H7 (cell line): Measurements from ENCODE around the gene ILF3. TPM values are rescaled to one million over a fixed set of nuclear protein-coding genes. Genes with fewer than 3 reads are reported as not detected.
A peak's percentile ranks its signal among the peaks of the same experiment; 100 is the strongest.

Source experiments
- DNase-seq: peaks from one replicate; pipeline ENCODE4 v3.0.0; 2012
- H3K27me3 ChIP-seq: 2 replicates; pipeline ENCODE4 v1.6.0; 2011; ENCODE audit warnings: mild to moderate bottlenecking, low read length; ENCODE audit not compliant: control insufficient read depth, insufficient read depth
- H3K36me3 ChIP-seq: replicated peaks from 2 replicates; pipeline ENCODE4 v1.5.1; 2011; ENCODE audit warnings: low read length; ENCODE audit not compliant: control insufficient read depth, insufficient read depth
- H3K4me3 ChIP-seq: 2 replicates; pipeline ENCODE4 v1.5.1; 2011; ENCODE audit warnings: low read depth, mild to moderate bottlenecking, control low read depth, low read length, moderate library complexity; ENCODE audit not compliant: insufficient read depth
- total RNA-seq: library from RNA; depleted of rRNA; stranded (reverse); fragments of >200 nt; shearing (Covaris generic); gene quantifications from 2 replicates; pipeline ENCODE4 v1.2.3, GENCODE V29; 2014

The ILF3 gene
- total RNA-seq, 1 experiment from 2014 or later, result 354 TPM

DNA sequence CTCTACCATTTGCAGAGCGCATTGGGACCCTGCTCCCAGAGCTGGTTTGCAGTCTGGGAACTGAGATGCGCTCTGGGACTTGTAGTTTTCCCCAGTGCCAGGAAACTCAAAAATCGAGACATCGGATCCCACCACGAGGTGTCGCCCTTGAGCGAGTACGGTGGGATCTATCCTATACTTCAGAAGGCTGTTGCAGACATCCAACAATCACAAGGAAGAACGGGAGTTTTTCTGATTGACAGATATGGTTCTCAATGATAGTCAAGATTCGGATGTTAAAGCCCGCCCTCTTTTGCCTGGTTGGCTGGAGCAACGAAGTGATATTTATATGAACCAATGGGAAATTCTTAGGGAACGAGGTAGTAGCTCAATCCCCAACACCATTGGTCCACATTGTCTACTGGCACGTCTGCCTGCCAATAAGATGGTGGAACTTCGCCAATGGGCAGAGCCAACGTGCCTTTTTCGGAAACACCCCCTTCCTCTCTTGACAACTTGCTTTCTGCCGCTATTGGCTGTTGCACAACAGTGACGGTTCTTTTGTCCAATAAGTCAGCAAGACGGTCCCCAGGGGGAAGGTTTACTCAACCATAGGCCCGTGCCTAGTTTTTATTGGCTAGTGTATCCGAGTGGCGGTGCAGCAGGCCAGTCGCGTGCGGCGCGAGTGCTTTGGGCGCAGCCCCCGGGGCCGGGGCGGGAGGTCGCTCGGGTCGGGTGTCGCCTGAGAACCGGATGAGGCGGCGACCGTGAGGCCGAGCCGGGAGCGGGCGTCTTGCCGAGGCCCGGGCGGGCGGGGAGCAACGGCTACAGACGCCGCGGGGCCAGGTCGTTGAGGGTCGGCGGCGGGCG, 63.4 kb downstream of the ILF3 start, which contains the start of gene DNM2:
TSS of gene DNM2 (plus strand) at position 724 of the 849 bp plus-strand sequence. CDS start 164 bp downstream, outside the sequence.
- Histone ChIP-seq H3K4me3 (peak within 1 kb of the TSS; percentile 96), H3K27me3 (no peaks in the 10 kb centered on the region), H3K36me3 (peaks cover 3% of the 10 kb centered on the region)
- DNase-seq, result peak; percentile 100

DNA sequence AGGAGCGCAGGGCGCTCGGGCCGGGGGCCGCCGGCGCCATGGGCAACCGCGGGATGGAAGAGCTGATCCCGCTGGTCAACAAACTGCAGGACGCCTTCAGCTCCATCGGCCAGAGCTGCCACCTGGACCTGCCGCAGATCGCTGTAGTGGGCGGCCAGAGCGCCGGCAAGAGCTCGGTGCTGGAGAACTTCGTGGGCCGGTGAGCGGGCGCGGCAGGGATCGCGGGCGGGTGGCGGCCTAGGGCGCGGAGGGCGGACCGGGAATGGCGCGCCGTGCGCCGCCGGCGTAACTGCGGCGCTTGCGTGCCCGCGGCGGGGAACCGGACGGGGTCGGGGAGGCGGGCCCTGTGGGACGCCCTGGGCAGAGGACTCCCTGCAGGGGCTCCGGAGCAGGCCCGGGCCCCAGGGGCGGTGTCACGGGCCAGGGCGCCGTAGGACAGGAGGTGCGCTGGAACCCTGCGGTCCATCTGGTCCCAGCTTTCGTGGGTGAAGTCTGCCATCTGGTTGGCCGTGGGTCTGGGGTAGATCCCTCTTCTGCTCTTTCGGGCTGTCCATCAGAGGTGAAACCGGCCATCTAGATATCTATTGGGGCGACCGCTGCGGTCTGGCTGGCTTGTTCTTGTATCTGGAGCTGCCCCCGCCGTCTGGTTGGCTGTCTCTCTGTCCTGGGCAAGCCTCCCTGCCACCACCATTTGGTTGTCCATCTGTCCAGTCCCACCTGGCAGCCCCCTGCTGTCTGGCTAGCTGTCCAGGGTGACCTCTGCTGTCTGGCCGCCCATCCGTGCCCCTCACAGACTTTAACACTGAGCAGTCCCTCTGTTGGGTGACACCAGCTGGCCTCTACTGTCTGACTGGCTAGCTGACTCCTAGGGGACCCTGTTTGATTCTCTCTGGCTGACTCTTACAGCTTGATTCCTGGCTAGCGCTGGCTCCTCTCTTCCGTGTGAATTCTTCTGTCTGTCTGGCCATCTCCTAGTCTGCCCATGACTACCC, 64.4 kb downstream of the ILF3 start:
- Histone ChIP-seq H3K4me3 (peak overlapping the region; percentile 96), H3K27me3 (no peaks in the 10 kb centered on the region), H3K36me3 (peaks cover 3% of the 10 kb centered on the region)
- DNase-seq, result peak; percentile 84

DNA sequence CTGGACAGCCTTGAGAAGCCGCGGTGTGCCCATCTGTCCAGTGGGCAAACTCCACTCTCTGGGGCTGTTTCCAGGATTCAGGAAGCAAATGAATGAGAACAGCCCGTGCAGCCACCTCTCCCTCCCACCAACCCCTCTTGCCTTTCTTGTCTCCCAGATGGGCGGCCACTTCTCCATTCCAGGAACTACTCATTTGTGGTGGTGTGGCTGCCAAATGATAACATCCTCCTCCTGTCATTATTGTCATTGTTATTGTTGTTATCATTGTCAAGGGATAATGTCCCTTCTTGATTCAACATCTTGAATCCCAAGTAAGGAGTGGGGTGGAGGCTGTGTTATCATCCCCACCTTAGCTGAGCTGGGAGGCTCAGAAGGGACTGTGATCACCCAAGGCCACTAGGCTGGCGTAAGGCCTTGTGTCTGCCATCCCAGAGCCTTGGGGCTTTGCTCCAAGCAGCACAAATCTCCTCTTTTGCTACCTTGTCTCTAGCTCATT, 65.4 kb downstream of the ILF3 start:
- no peak for DNase-seq
- Histone ChIP-seq H3K36me3 (peaks cover 3% of the 10 kb centered on the region), H3K4me3 (no peak overlapping the region), H3K27me3 (no peaks in the 10 kb centered on the region)

DNA sequence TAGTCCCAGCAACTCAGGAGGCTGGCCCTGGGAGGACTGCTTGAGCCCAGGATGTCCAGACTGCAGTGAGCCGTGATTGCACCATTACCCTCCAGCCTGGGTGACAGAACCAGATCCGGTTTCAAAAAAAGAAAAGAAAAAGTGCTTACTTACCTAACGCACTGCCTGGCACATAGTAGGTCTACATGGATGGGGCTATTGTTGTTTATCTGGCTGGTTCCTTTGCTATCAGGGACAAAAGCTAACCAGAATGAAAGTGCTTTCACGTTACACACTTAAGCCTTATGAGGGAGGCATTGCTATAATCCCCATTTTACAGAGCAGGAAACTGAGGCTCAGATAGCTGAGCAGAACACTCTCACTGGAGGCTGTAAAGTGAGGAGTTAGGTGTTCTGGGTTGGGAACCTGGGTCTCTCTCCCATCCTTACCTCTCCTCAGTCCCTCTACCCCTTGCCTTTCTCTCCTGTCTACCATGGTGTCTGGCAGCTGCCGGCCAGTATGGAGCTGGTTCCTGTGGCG, 66.5 kb downstream of the ILF3 start:
- Histone ChIP-seq H3K27me3 (no peaks in the 10 kb centered on the region), H3K4me3 (no peak overlapping the region), H3K36me3 (peaks cover 3% of the 10 kb centered on the region)
- DNase-seq, result no peak

DNA sequence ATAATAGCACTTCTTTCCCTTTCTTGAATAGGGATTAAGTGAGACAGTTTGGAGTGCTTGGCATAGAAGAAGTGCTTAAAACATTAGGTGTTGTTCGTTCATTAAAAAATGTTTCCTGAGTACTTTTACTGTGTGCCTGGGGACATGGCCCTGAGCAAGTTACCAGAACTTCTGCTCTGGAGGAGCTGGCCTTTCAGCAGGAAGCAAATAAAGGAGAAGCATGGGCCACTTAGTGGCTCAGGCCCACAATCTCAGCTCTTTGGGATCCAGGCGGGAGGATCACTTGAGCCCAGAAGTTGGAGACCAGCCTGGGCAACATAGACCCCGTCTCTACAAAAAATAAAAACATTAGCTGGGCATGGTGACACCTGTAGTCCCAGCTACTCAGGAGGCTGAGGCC, 69.4 kb downstream of the ILF3 start:
- no peaks in the 10 kb centered on the region for H3K27me3 ChIP-seq
- H3K4me3 ChIP-seq, result no peak overlapping the region
- DNase-seq, result no peak

DNA sequence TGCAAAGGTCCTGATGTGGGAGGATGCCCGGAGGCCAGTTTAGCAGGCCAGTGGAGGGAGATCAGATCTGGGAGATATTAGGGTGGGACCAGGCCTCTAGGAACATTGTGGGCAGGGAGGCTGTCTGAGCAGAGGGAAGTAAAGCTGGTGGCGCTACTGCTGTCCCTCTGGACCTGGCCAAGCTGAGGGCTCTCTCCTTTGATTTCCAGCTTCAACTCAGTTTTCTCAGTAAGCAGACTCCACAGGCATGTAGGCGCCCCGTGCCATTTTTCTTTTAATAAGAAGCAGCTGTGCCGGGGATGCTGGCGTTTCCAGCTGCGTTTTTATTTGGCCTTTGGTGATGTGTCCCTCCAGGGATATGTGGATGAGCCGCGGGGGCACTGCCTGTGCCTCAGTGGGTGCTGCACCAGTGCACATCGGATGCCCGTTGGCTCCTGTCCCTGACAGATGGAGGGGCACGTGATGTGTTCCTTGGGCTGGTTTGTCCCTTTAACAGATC, 70.5 kb downstream of the ILF3 start:
- peak; percentile 35 for DNase-seq
- Histone ChIP-seq H3K36me3 (peaks cover 3% of the 10 kb centered on the region), H3K4me3 (no peak overlapping the region), H3K27me3 (no peaks in the 10 kb centered on the region)

More for the DNA sequence above, 69.4 kb downstream of the ILF3 start:
- peaks cover 3% of the 10 kb centered on the region for H3K36me3 ChIP-seq

DNA sequence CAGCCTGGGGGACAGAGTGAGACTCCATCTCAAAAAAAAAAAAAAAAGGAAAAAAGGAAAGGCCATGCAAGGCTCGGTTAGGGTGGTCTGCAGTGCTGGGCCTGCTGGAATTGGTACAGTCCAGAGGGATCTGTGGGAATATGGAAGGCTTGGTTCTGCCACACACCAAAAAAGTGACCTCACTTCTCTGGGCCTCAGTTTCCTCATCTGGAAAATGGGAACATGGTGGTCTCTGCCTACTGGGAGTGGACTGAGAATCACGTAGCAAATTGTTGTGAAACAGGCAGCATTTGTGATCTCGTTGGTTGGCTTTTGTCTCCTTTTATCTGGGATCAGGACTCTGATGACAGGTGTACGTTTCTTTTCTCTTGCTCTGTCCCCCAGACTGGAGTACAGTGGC, 71.3 kb downstream of the ILF3 start:
- Histone ChIP-seq H3K36me3 (peaks cover 3% of the 10 kb centered on the region), H3K4me3 (no peak overlapping the region), H3K27me3 (no peaks in the 10 kb centered on the region)
- DNase-seq, result no peak

DNA sequence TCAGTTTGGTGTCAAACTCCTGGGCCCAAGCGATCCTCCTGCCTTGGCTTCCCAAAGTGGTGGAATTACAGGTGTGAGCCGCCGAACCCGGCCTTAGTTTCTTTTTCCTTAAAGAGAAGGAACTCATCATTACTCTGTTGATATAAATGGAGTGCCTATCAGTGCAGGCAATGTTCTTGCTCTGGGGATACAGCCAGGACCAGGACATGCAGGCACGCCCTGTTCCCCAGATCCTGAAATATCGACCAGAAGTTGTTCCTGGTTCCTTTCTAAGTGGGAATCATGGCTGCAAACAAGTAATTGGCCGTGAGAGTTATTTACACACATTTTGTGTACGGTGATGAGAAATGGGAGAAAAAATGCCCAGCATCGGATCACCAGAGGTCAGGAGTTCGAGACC, 72.1 kb downstream of the ILF3 start:
- H3K27me3 ChIP-seq, result no peaks in the 10 kb centered on the region
- H3K36me3 ChIP-seq, result no peaks in the 10 kb centered on the region
- no peak for DNase-seq
- no peak overlapping the region for H3K4me3 ChIP-seq

DNA sequence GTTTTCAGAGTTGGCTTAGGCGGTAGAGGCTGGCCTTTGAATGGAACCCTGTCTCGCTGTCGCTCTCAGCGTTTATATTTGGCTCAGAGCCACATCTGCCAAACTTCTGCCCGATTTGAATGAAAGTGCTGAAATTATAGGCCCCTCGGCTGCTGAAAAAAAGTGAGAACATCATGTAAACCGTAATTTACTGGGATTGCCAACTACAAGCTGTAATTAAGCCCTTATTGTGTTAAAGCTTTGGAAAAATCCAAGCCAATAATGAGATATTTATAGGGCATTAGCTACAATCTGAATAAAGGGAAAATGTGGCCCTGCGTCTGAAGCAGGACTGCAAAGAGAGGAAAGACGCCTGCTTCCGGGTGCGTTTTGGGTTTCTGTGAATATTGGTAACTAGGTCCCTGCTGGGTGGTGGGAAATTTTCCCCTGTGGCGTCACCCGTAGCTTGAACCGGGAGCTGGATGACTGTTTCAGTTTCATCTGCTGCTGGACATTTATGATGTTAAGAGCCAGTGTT, 73.6 kb downstream of the ILF3 start:
- no peak for DNase-seq
- Histone ChIP-seq H3K4me3 (no peak overlapping the region), H3K36me3 (no peaks in the 10 kb centered on the region), H3K27me3 (no peaks in the 10 kb centered on the region)

DNA sequence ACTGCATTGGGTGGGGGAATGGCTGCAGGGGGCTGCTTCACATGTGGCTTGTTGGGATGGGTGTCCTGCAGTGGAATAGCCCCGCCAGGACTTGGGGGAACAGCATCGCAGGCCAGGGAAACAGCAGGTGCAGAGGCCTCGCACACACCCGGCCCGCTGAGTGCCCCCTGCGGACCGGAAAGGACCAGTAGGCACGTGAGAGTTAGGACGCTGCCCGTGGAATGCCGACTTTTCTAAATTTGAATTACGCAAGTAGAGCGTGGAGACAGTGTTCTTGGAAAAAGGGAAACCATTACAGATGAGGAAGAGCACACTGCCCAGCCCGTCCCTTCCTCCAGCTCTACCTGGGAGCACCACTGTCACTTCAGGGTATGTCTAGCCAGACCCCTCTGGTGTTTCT, 75.3 kb downstream of the ILF3 start:
- Histone ChIP-seq H3K36me3 (no peaks in the 10 kb centered on the region), H3K27me3 (no peaks in the 10 kb centered on the region), H3K4me3 (no peak overlapping the region)
- DNase-seq, result peak; percentile 50

DNA sequence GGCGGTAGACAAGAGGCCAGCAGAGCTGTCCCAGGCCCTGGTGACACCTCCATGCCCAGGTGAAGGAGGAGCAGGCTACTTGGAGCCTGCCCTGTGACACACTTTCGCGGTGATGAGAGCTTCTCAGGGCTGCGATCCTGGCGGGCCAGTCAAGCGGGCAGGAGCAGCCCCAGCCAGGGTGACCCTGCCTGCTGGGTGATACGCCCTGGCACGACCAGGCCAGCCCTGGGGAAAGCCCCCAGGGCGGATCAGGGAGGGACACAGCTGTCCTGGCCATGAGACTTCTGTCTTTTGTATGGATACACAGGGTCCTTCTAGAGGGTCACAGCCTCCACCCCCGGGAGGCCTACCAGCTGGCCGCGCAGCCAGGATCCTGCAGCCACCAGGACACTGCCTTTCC, 76.8 kb downstream of the ILF3 start:
- no peaks in the 10 kb centered on the region for H3K36me3 ChIP-seq
- H3K4me3 ChIP-seq, result no peak overlapping the region
- no peaks in the 10 kb centered on the region for H3K27me3 ChIP-seq
- peak; percentile 54 for DNase-seq

DNA sequence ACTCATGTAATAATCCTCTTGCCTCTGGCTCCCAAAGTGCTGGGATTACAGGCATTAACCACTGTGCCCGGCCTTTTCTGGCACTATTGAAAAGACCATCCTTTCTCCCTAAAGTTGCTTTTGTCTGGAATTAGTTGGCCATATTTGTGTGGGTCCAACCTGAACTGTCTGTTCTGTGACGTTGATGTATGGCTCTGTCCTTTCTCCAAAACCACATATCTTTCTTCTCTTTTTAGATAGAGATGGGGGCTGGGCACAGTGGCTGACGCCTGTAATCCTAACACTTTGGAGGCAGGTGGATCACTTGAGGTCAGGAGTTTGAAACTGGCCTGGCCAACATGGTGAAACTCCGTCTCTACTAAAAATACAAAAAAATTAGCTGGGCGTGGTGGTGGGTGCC, 81.6 kb downstream of the ILF3 start:
- Histone ChIP-seq H3K4me3 (no peak overlapping the region), H3K36me3 (no peaks in the 10 kb centered on the region), H3K27me3 (no peaks in the 10 kb centered on the region)
- DNase-seq, result no peak

DNA sequence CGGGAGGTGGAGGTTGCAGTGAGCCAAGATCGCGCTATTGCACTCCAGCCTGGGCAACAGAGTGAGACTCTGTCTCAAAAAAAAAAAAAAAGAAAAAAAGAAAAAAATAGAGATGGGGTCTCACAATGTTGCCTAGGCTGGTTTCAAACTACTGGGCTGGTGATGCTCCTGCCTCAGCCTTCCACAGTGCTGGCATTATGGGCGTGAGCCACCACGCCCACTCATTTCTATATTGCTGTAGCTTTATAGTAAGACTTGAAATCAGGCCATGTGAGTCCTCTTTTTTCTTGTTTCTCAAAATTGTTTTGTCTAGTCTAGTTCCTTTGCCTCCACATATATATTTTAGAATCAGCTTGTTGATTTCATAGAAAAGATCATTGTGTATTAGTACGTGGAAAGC, 82.0 kb downstream of the ILF3 start:
- Histone ChIP-seq H3K4me3 (no peak overlapping the region), H3K36me3 (no peaks in the 10 kb centered on the region), H3K27me3 (no peaks in the 10 kb centered on the region)
- no peak for DNase-seq

DNA sequence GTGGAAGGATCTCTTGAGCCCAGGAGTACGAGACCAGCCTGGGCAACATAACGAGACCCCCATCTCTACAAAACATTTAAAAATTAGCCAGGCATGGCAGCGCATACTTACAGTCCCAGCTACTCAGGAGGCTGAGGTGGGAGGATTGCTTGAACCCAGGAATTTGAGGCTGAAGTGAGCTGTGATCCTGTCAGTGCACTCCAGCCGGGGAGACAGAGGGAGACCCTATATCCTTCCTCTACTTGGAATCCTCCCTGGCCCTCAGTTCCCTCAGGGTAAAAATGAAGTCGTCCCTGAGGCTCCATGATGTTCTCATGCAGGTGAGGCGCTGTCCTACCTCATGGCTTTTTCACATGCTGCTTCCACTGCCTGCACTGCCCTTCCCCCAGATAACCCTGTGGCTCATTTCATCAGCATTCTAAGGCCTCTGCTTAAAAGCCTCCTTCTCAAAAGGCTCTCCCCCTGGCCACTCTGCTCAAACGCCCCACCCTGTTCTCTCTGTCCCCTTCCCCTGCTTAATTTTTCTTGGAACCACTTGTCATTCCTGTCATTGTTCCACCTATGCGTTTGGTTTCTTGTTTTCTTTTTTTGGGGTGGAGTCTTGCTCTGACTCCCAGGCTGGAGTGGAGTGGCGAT, 82.9 kb downstream of the ILF3 start:
- Histone ChIP-seq H3K27me3 (no peaks in the 10 kb centered on the region), H3K4me3 (no peak overlapping the region), H3K36me3 (no peaks in the 10 kb centered on the region)
- no peak for DNase-seq
